GM19455 (cell line): ENCODE results near the gene CYB5R2.
"Not testable (repeated sequence)": the region's sequence is repeated elsewhere in the genome, so short reads cannot be mapped to it uniquely, and the experiment has no call there.

ENCODE experiments used
- ATAC-seq: cut with Tn5 transposase; IDR thresholded peaks from one replicate; pipeline ENCODE4 v1.9.1; 2021; ENCODE audit not compliant: unreplicated experiment

Gene CYB5R2

DNA sequence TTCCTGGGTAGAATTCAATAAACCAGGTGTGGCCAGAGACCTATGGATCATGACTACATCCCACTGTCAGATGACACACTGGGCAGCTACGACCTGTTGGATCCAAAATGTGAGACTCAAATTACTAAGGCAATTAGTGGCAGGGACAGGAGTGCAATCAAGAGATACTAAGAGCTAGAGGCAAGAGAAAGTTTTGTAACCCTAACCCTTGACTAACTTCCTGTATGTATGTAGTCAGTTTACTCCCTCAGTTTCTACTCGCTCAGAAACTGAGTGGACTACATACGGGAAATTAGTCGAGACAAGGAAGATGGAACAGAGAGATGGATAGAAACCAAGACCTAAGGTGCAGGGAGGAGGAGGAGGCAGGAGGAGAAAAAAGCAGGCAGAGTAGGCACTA is 2.7 kb downstream of the CYB5R2 start:
- no peak for ATAC-seq

DNA sequence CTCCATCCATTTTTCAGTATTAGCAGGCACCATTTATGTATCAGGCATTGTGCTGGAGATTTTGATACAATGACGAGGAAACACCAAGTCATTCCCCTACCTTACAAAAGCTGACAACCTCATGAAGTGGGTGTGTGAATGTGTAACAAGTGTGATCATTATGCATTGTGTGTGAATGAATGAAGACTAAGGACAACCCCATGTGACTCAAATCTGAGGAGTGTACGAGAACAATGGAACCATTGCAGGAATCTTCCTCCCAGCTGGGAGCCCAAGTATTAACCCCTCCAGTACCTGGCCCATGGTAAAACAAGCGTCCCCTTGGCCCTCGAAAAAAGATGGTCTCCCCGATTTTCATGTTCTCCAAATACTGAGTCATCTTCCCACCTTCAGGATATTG is 4.4 kb downstream of the CYB5R2 start:
- ATAC-seq = no peak

DNA sequence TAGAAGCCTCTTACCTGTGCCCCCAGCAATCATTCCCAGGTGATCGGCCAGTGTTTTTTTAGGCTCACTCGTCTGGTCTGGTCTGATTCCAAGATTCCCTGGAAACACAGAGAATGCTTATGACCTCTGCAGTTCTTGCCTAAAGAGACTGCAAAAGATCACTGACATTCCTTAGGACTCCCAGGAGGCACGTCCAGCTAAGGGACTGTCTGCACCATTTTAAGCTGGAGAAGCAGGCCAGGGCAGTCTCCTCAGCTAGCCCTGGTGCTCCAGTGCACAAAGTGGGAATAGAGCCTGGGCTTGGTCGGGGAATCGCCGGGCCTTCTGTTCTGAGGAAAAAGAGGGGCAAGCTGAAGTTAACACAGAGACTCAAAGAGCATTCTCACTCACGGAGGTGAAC is 4.8 kb downstream of the CYB5R2 start:
- no peak for ATAC-seq

DNA sequence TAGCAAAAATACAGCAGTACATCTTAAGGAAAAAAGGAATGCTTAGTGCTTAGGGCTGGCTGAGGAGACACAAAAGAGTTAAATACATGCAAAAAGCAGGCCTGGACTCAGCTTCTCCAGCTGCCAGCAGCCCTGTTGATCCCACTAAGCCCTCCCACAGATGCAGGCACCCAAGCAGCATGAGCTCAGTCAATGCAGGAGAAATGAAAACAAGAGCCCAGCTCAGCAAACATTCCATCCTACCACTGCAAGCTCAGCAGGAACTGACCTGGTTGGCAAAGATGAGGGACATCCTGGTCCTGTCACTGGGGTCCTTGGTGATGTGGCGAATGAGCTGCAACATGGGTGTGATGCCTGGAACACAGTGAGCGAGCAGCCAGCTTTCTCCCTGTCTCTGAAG is 5.8 kb downstream of the CYB5R2 start:
- ATAC-seq = no peak

DNA sequence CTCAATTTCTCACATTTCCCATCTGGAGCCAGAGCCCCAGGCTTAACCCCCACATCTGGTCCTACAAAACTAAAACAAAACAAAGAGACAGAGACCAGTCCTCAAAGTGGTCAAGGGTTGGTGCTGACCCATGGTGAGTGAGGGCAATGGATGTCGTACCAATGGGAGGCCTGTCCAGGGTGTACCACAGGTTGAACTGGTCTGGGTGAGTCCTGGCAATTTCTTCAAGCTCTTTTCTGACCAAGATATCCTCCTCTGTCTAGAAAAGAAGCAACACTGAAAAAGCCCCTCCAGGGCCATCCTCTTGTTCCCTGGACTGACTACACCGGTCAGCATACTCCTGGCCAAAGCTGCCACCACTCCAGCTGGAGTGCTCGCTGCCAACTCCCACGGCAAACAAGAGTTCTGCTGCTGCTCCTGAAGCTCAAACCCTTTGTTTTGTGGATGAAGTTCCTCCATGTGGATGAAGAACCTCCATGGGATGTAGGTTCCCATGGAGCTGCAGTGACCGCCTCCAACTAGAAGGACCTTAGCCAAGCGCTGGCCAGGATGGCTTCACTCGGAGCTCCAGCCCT is 6.9 kb downstream of the CYB5R2 start:
- no peak for ATAC-seq

DNA sequence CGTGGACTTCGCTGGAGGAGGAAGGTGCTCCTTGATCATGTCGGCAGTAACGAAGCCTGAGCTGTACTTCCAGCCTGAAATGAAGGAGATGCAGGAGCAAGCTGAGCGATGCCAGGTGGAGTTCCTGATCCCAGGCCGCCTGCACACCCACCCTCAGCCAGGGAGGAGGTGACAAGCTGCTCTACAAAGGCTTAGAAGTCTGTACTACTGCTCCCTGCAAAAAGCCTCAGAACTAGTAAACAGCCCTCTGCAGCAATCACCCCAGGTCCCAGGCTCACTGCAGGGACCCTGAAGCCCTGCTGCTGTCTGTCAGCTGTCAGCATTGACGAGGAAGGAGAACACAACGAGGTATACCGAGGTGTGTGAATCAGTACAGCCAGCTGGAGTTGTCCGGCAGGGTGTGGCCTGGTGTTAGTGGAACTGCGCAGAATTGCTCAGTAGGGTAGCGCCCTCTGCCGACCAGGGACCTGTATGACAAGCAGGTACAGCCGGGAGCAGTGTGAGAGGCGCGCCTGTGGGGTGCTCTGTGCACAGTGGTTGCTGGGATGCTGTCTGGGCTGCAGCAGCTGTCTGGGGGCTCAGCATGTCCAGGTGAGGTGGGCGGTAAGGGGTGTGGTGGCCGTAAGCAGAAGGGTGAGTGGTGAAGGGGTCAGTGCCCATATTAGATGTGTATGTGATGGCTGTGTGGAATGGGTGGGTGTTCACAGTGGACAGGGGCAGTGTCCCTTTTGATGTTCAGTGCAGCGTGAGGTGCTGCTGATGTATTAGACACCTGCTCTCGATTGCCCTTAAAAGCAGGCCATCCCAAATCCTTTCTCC is 7.6 kb downstream of the CYB5R2 start:
- peak; percentile 99 for ATAC-seq

DNA sequence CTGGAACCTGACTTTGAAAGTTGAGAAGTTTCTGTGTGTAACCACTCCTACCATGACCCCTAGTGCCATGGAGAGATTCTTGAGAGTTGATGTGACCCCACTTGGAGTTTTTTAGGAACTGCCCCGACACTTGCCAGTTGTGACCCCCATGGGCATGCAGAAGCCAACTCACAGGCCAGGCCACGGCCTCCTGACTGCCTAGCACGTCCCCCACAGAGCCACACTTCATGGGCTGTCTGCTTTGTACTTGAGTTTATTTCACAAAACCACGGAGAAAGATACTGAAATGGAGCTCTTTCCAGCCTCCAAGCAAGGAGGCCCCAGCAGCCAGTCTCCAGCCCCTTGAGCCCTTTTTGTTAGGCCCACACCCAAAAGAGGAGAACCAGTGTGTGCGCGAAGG is 8.4 kb downstream of the CYB5R2 start:
- no peak for ATAC-seq

DNA sequence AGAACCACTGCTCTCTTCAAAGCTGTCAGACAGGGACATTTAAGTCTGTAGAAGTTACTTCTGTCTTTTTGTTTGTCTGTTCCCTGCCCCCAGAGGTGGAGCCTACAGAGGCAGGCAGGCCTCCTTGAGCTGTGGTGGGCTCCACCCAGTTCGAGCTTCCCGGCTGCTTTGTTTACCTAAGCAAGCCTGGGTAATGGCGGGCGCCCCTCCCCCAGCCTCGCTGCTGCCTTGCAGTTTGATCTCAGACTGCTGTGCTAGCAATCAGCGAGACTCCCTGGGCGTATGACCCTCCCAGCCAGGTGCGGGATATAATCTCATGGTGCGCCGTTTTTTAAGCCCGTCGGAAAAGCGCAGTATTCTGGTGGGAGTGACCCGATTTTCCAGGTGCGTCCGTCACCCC is 9.8 kb downstream of the CYB5R2 start:
- ATAC-seq = not testable (repeated sequence)

DNA sequence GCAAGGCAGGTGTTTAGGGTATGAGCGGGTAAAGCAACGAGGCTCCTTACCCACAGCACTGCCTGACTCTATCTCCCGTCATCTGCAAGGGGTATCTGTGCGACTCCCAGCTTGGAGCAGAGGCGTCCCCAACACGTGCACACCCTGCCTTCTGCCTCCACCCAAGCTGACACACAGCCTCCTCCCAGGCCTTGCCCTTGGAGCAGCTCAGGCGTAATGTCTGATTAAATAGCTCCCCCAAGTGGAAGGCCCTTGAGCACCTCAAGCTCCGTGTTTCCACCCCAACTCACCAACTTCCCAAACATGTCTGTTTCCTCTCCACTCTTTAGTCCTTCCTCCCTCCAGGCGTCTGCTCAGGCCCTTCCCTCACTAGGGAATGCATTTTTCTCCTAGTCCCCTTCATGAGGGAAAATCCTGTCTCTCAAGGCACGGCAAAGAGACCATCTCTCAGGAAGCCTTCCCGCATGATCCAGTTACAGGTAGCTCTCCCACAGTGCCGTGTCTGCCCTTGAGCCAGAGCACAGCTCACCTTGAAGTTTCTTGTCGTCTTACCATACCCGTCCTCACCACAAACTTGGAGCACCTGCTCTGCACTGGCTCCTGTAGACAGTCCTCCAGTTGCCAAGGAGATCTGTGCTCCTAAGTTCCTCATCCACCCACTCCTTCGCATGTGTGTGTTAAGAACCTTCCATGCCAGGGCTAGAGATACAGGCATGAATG is 15.8 kb downstream of the CYB5R2 start:
- no peak for ATAC-seq

DNA sequence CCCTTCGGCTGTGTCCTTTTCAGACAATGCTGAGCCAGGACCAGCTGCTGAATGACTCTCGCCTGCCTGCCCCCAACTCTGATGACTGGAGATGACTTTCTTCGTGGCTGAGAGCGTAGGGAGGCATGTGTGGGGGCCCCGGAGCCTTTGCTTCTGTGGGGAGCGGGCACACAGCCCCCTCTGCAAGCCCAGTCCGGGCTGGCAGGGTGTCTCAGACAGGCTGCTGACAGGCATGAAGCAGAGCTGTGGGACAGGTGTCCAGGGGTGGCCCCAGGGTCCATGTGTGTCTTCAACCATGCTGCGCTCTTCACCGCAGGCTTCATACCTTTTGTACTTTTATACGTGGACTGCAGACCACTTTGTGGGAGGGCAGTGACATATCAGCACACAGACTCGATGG is 16.6 kb downstream of the CYB5R2 start:
- no peak for ATAC-seq

DNA sequence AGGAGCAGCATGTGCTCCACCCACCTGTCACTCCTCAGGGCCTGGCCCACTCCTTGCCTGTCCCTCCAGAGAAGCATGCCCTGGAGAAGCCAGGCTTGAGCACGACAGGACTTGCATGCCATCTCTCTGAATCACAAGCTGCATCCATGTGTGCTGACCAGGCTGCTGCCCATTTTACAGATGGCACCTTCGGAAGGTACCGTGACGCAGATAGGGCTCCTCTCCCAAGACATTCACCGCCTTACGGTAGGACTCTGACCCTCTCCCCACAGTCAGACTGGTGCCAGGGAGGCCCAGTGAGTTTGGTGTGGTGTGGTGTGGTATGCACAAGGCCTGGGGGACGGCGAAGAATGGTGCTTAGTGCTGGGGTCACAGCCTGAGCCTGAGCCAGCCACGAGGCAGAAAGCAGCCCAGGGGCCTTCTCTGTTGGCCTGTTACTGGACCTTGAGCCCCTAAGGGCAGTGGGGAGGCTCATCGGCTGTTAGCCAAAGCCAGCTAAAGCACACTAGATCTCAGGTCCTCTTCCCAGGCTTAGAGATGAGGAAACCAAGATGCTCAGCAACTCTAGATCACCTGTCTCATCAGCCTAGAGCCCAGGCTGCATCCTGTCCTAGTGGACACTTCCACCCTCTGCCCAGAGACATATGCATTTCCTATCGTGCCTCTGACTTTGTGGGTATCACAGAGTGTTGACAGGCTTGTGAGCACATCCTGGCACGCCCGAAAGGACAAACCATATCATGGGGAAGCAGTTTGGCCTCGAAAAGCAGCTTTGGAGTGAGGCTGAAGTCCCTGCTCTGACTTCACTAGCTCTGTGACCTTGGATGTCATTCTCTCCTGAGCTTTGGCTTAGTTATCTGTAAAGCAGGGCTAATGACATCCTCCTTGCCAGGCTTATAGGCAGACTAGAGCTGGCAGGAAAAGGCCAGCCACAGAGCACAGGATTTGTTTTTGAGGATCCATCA is 17.8 kb downstream of the CYB5R2 start:
- no peak for ATAC-seq

DNA sequence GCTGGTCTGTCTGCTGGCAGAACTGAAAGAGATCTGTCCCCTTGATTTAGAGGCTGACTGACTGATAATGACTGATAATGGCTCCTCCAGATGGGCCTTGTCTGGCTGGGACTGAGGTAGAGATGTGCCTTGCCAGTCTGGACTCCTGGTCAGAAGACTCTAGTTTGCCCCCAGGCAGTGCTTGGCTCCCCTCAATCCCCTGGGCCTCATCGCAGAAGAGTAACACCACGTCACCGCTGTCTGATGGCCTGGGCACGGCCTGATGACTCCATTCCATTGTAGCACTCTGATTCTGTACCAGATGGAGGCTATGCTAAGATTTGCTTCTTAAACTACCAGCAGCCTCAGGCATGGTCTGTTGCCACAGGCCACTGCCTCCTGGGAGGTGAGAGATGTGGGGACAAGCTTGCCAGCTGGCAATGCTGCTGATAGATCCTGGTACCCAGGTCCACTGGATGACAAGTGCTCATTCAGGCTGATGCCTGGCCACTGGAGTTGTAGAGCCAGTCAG is 19.1 kb downstream of the CYB5R2 start:
- ATAC-seq = no peak

DNA sequence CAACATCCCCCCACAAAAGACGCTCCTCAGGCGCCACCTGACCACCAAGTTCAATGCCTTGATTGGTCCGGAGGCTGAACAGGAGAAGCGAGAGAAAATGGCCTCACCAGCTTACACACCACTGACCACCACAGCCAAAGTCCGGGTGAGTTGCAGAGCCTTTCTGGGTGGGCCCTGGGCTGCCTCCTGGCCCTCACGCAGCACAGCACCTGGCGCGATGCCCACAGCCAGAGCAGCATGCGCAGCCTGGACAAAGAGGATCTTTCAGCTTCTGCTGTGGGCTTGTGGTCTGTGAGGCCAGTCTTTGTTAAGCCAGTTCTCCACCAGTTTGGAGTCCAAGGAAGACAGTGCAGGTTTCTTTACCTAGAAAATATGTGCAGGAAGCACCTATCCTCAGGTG is 21.6 kb downstream of the CYB5R2 start:
- ATAC-seq = no peak

DNA sequence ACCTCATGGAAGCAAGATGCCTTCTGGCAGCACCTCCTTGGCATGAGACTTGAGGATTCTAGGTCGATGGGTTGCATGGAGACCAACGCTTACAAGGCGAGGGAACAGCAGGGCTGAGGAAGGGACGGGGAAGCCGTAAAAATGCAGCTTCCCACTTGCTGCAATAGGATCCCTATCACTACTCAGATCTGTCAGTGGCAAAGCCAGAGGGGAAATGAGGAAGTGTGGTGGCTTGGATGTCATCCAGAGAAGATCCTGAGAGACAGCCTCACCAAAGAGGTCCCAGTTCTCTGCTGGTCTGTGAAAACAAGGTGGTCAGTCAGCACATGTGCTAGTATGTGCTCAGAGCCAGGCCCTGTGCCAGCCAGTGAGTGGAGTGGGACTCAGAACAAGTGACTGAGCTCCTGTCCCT is 22.2 kb downstream of the CYB5R2 start:
- no peak for ATAC-seq

DNA sequence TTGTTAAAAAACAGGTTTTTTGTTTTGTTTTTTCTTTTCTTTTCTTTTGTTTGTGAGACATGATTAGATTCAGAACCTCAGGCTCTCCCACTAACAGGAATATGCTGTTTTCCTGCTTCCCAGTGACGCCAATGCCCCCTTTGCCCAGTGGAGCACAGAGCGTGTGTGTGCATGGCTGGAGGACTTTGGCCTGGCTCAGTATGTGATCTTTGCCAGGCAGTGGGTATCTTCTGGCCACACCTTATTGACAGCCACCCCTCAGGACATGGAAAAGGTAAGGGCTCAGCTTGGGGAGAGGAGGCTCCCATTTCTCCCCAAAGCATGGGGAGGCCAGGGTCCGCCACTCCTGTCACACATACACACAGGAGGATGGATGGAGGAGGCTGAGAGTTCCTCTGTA is 25.0 kb downstream of the CYB5R2 start:
- ATAC-seq = no peak

DNA sequence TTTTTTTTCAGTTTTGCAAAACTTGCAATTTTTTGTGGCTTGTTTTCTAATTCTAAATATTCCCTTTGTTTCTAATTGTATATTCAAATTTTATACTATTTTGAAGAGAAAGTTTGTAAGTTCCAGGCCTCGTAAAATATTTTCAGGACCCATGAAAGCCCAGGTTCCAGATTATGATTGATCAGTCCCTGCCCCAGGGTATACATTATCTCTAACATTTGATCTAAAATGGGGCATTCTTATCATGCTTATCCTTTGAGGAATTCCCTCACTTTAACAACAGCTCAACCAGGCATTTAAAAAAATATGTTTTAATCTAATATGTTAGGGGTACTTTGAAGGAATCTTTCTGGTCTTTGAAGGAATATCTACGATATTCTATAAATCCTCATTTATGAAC is 26.4 kb downstream of the CYB5R2 start:
- no peak for ATAC-seq

DNA sequence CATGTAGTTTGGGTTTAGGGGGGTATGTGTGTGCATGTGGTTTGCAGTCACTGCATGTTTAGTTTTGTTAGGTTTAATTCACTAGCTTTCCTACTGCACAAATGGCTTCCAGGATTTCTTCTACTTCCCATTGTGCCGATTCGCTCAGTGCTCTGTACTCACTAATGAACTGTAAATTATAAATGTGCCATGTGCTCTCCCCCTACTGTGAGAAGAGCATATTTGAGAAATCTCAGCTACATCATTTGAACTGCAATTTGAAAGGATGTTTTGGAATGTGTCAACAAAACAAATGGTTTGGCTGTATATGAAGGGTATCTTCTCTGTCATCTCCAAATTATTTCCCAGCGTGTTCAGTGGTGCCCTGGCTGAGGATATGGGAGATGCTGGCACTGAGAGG is 28.1 kb downstream of the CYB5R2 start:
- ATAC-seq = no peak

DNA sequence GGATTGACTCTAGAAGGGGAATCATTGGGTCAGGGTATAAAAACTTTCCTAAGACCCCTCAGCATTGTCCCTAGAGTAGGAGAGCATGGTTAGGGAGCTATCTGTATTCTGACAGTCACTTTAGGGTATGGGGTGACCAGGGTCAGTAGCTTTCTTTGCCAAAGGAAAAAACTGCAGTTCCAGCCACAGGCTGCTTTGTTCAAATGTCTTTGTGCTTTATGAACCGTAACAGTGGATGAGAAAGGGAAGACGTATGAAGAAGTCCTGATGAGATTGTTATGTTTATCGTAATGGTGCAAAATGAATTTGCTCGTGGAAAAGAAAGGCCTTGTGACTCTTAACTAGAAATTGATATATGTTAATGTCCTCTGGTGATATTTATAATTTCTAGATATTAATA is 30.0 kb downstream of the CYB5R2 start:
- ATAC-seq = no peak

DNA sequence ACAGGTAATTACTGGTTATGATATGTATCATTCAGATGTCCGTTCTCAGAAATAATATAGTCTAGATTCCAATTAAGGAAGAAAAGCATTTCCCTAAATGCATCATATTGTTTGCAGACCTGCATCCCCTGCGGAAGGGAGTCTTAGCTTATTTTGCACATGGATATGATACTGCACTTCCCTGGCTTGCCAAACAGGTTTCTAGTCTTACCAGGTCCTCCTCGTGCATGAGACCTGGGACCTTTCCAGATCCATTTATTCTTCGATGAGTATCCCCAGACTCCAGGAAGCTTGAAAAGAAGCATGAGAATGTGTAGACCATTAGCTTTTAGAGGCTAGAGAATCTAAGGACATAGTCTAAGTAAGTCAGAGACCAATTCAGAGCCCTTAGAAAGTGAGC is 30.6 kb downstream of the CYB5R2 start:
- ATAC-seq = no peak

DNA sequence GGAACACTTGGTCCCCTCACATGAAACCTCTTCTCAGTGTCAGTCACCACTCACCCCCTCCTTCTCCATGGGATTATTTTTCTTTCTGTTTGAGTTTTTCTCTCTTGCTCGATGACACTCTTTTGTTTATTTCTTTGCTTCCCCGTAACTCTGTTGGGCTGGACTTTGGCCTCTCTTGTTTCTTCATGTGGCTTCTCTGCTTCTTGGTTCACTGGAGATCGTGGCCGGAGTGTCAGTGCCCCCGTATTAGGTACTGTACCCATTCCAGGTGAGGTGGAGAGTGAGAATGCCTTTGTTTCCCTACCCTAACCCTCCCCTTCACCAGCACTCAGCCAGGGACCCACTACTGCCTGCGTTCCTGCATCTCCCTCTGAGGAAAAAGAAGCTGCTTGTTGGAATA is 32.5 kb downstream of the CYB5R2 start:
- no peak for ATAC-seq

DNA sequence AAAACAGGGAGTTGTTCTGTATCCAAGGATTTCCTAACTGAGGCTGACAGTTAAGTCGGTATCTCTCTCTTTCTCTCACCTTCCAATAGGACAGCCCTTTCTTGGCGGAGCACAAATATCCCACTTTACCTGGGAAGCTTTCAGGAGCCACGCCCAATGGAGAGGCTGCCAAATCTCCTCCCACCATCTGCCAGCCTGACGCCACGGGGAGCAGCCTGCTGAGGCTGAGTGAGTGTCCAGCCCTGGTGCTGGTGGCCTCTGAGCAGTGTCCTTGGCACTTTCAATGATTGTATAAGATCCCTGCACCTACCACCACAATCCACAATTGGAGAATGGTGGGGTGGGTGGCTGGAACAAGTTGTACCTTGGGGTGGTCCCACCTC is 33.7 kb downstream of the CYB5R2 start:
- ATAC-seq = no peak
